ENCODE results near the gene C10orf120. TPM values are rescaled to one million over a fixed set of nuclear protein-coding genes. Genes with fewer than 3 reads are reported as not detected.

C10orf120 gene
- total and polyA plus RNA-seq, 2 experiments from 2014 or later = not detected

GRCh38 chr10:122748496-122748895 is 48.9 kb upstream of the C10orf120 start:
- Mint-ChIP-seq H3K27me3 (ENCODE audit: insufficient read depth, low read depth, poor library complexity) (peaks cover 8% of the 10 kb centered on the region), H3K9me3 (no peaks in the 10 kb centered on the region), H3K4me3 (no peak overlapping the region), H3K27ac (no peak overlapping the region), H3K36me3 (ENCODE audit: low read depth) (no peaks in the 10 kb centered on the region), H3K4me1 (no peaks in the 10 kb centered on the region)
- TF ChIP-seq JUNB (IDR thresholded peaks at IDR 0.05; ENCODE audit: unreplicated experiment) (no peak), STAT1 (IDR thresholded peaks at IDR 0.05; ENCODE audit: unreplicated experiment) (no peak), CTCF (conservative IDR thresholded peaks at IDR 0.05; ENCODE audit: low read depth in 2 of 2) (no peak), EZH2 (IDR thresholded peaks at IDR 0.05; ENCODE audit: low read depth, unreplicated experiment) (no peak), ZNF114 (CRISPR knock-in tag; IDR thresholded peaks at IDR 0.05) (no peak), POLR2AphosphoS5 (IDR thresholded peaks at IDR 0.05; ENCODE audit: low read depth) (no peak), ZNF462 (CRISPR knock-in tag; IDR thresholded peaks at IDR 0.05) (no peak), EZH2phosphoT487 (IDR thresholded peaks at IDR 0.05; ENCODE audit: unreplicated experiment) (no peak), REST (IDR thresholded peaks at IDR 0.05; ENCODE audit: unreplicated experiment) (no peak), CREB1 (CRISPR knock-in tag; IDR thresholded peaks at IDR 0.05; ENCODE audit: low read depth) (no peak), NANOG (IDR thresholded peaks at IDR 0.05; ENCODE audit: borderline replicate concordance) (no peak), ZNF331 (CRISPR knock-in tag; IDR thresholded peaks at IDR 0.05; ENCODE audit: low read depth) (no peak), ETS1 (IDR thresholded peaks at IDR 0.05) (no peak)
- Histone ChIP-seq H2AFZ (no peak overlapping the region), H3K4me3 (no peak overlapping the region), H3K27ac (ENCODE audit: low read depth) (no peak overlapping the region), H3K4me1 (ENCODE audit: insufficient read depth) (no peaks in the 10 kb centered on the region), H3K4me2 (no peak overlapping the region), H3K9me2 (ENCODE audit: insufficient read depth) (peaks cover 3% of the 10 kb centered on the region; the same call in 1 of the 2 replicates), H4K20me1 (replicated peaks; ENCODE audit: insufficient read depth) (no peaks in the 10 kb centered on the region), H3K36me3 (ENCODE audit: insufficient read depth) (no peaks in the 10 kb centered on the region), H3K79me2 (replicated peaks; ENCODE audit: insufficient read depth) (no peaks in the 10 kb centered on the region), H3F3A (replicated peaks; ENCODE audit: low read depth) (no peaks in the 10 kb centered on the region), H3K27me3 (ENCODE audit: insufficient read depth) (no peaks in the 10 kb centered on the region)
- ATAC-seq = no peak
- no peak for DNase-seq (ENCODE audit: low spot score)

All from GM23338 (cell line).